Breast epithelium (tissue), 4 donors: ENCODE data around the gene COL6A6. TPM values are rescaled to one million over a fixed set of nuclear protein-coding genes. Genes with fewer than 3 reads are reported as not detected.

Source experiments
- DNase-seq, 2 donors: peaks; one replicate each; pipeline ENCODE4 v3.0.0-alpha.2; 2019; ENCODE audit warnings: low spot score in 2 of 2
- H3K27ac ChIP-seq, 2 donors: fragments of 200-600 bp; sonication (generic) in 1 of 2; one replicate each; pipeline ENCODE4 v1.5.1; 2016 to 2019; ENCODE audit warnings: mild to moderate bottlenecking in 1 of 2
- H3K27me3 ChIP-seq, 2 donors: fragments of 200-600 bp; sonication (generic) in 1 of 2; one replicate each; pipeline versions ENCODE4 v1.5.1 to v1.6.0; 2017 to 2019; ENCODE audit warnings: control low read depth in 1 of 2, mild to moderate bottlenecking in 1 of 2
- H3K36me3 ChIP-seq: fragments of 200-600 bp; one replicate; pipeline ENCODE4 v1.5.1; 2019
- H3K4me1 ChIP-seq, 2 donors: fragments of 200-600 bp; sonication (generic); one replicate each; pipeline ENCODE4 v1.5.1; 2016 to 2019; ENCODE audit warnings: control low read depth in 1 of 2
- H3K4me3 ChIP-seq, 3 donors: fragments of 200-600 bp; sonication (generic); 1 replicate in 2 of 3; 2 replicates in 1 of 3; pipeline ENCODE4 v1.5.1; 2016 to 2019; ENCODE audit warnings: mild to moderate bottlenecking in 3 of 3, moderate library complexity in 2 of 3
- H3K9me3 ChIP-seq, 2 donors: fragments of 200-600 bp; sonication (generic) in 1 of 2; one replicate each; pipeline ENCODE4 v1.5.1; 2016 to 2019; ENCODE audit warnings: control low read depth in 1 of 2
- CTCF ChIP-seq, 3 donors: fragments of 450-650 bp; IDR thresholded peaks; one replicate each; pipeline ENCODE4 v1.5.1; 2016 to 2017; ENCODE audit warnings: antibody characterized with exemption in 3 of 3, mild to moderate bottlenecking in 3 of 3, moderate library complexity in 3 of 3
- POLR2A ChIP-seq: fragments of 450-650 bp; IDR thresholded peaks from one replicate; pipeline ENCODE4 v1.6.1; 2016; ENCODE audit warnings: antibody characterized with exemption, mild to moderate bottlenecking, moderate library complexity
- POLR2AphosphoS5 ChIP-seq, 3 donors: sonication (generic); formaldehyde crosslinking; IDR thresholded peaks; one replicate each; pipeline ENCODE4 v1.6.1; 2017; ENCODE audit warnings: antibody characterized with exemption in 3 of 3
- intact Hi-C: fragments of 100-400 bp; cut with DNase I; formaldehyde crosslinking; loops from one replicate; pipeline ENCODE4 v1.15.1; 2023; ENCODE audit warnings: low total_unique reads
- total RNA-seq, 3 donors: library from RNA; depleted of rRNA; stranded (reverse); fragments of >200 nt; gene quantifications; one replicate each; pipeline ENCODE4 v1.1.0, GENCODE V29; 2016

COL6A6 gene
- total RNA-seq, 3 donors from 2014 or later: 0.32 to 1.6 (median 0.98) TPM

- Histone ChIP-seq H3K27me3 (peaks cover 0 to 21% of the 10 kb centered on the region in 2 donors), H3K36me3 (no peaks in the 10 kb centered on the region), H3K4me1 (no peaks in the 10 kb centered on the region), H3K9me3 (no peaks in the 10 kb centered on the region), H3K27ac (no peak overlapping the region), H3K4me3 (no peak overlapping the region)
- DNase-seq: no peak
- intact Hi-C loops: no loop called here
- TF ChIP-seq CTCF (IDR thresholded peaks at IDR 0.05) (no peak), POLR2A (no peak), POLR2AphosphoS5 (IDR thresholded peaks at IDR 0.05) (no peak)
Observed at GRCh38 chr3:130515755-130516154, 1.2 kb upstream of the COL6A6 start.

- Histone ChIP-seq H3K27me3 (peaks cover 0 to 21% of the 10 kb centered on the region in 2 donors), H3K9me3 (no peaks in the 10 kb centered on the region), H3K36me3 (no peaks in the 10 kb centered on the region), H3K4me3 (peak overlapping the region; percentile 27 to 64 (median 51)), H3K4me1 (no peaks in the 10 kb centered on the region), H3K27ac (no peak overlapping the region)
- DNase-seq: no peak
- intact Hi-C loops: no loop called here
- TF ChIP-seq POLR2AphosphoS5 (IDR thresholded peaks at IDR 0.05): no peak
- TF ChIP-seq CTCF (IDR thresholded peaks at IDR 0.05): no peak
- no peak for TF ChIP-seq POLR2A
Observed at GRCh38 chr3:130517602-130518001, 625 bp downstream of the COL6A6 start.

- H3K4me1 ChIP-seq: no peaks in the 10 kb centered on the region
- no peak overlapping the region for H3K27ac ChIP-seq
- H3K9me3 ChIP-seq: no peaks in the 10 kb centered on the region
- intact Hi-C loops: no loop called here
- peaks cover 0 to 21% of the 10 kb centered on the region in 2 donors for H3K27me3 ChIP-seq
- H3K36me3 ChIP-seq: no peaks in the 10 kb centered on the region
- DNase-seq: no peak
- no peak overlapping the region for H3K4me3 ChIP-seq
- no peak for TF ChIP-seq POLR2AphosphoS5 (IDR thresholded peaks at IDR 0.05)
- TF ChIP-seq CTCF (IDR thresholded peaks at IDR 0.05): no peak
- TF ChIP-seq POLR2A: no peak
Observed at GRCh38 chr3:130519754-130520153, 2.8 kb downstream of the COL6A6 start.

- no peak overlapping the region for H3K27ac ChIP-seq
- no peak for DNase-seq
- peaks cover 0 to 3% of the 10 kb centered on the region in 2 donors for H3K27me3 ChIP-seq
- H3K4me3 ChIP-seq: no peak overlapping the region
- H3K36me3 ChIP-seq: no peaks in the 10 kb centered on the region
- intact Hi-C loops: no loop called here
- no peaks in the 10 kb centered on the region for H3K4me1 ChIP-seq
- H3K9me3 ChIP-seq: no peaks in the 10 kb centered on the region
- TF ChIP-seq POLR2A (no peak), POLR2AphosphoS5 (IDR thresholded peaks at IDR 0.05) (no peak), CTCF (IDR thresholded peaks at IDR 0.05) (no peak)
Observed at GRCh38 chr3:130522399-130522798, 5.4 kb downstream of the COL6A6 start.

GRCh38 chr3:130527426-130527825, 10.4 kb downstream of the COL6A6 start:
- intact Hi-C loops: no loop called here
- Histone ChIP-seq H3K9me3 (no peaks in the 10 kb centered on the region), H3K4me1 (no peaks in the 10 kb centered on the region)

More at GRCh38 chr3:130527426-130527825, 10.4 kb downstream of the COL6A6 start:
- no peak for TF ChIP-seq POLR2A
- TF ChIP-seq CTCF (IDR thresholded peaks at IDR 0.05): no peak
- no peak for TF ChIP-seq POLR2AphosphoS5 (IDR thresholded peaks at IDR 0.05)
- no peak for DNase-seq
- Histone ChIP-seq H3K27ac (no peak overlapping the region), H3K36me3 (no peaks in the 10 kb centered on the region), H3K27me3 (no peaks in the 10 kb centered on the region), H3K4me3 (no peak overlapping the region)
